NT2/D1 (cell line): ENCODE measurements around the gene BCL2A1.
"Not testable (repeated sequence)": the region's sequence is repeated elsewhere in the genome, so short reads cannot be mapped to it uniquely, and the experiment has no call there.

Experiments
- DNase-seq: peaks from one replicate; pipeline ENCODE4 v3.0.0-alpha.2; 2011; ENCODE audit warnings: low read depth, low spot score
- H3K27me3 ChIP-seq: 2 replicates; pipeline ENCODE4 v1.6.0; 2011; ENCODE audit warnings: mild to moderate bottlenecking; ENCODE audit not compliant: insufficient read length, insufficient read depth
- H3K36me3 ChIP-seq: 2 replicates; pipeline ENCODE4 v1.6.1; 2011; ENCODE audit warnings: mild to moderate bottlenecking, low read length, mixed read lengths; ENCODE audit not compliant: insufficient read depth, insufficient read length
- H3K4me1 ChIP-seq: 2 replicates; pipeline ENCODE4 v1.5.1; 2011; ENCODE audit not compliant: insufficient read depth, insufficient read length
- H3K4me3 ChIP-seq: 2 replicates; pipeline ENCODE4 v1.5.1; 2011; ENCODE audit warnings: low read depth; ENCODE audit not compliant: insufficient read length
- H3K9ac ChIP-seq: 2 replicates; pipeline ENCODE4 v1.6.0; 2011; ENCODE audit warnings: low read depth; ENCODE audit not compliant: insufficient read length
- H3K9me3 ChIP-seq: 2 replicates; pipeline ENCODE4 v1.5.1; 2011; ENCODE audit warnings: mild to moderate bottlenecking, low read length; ENCODE audit not compliant: insufficient read depth
- SUZ12 ChIP-seq: IDR thresholded peaks from 2 replicates; pipeline ENCODE4 v1.6.1; 2011; ENCODE audit not compliant: insufficient read length, insufficient read depth; ENCODE audit errors: extremely low read depth
- YY1 ChIP-seq: IDR thresholded peaks from 2 replicates; pipeline ENCODE4 v1.6.1; 2011; ENCODE audit not compliant: insufficient read length, insufficient read depth
- ZNF274 ChIP-seq: IDR thresholded peaks from 2 replicates; pipeline ENCODE4 v1.6.1; 2011; ENCODE audit warnings: mild to moderate bottlenecking, low read depth, low read length

Gene BCL2A1

GRCh38 chr15:79970624-79971434, at the start of gene BCL2A1:
TSS of gene BCL2A1 (minus strand) at chr15:79971196. CDS start at chr15:79971119, 77 bp downstream.
- TF ChIP-seq ZNF274, result no peak
- Histone ChIP-seq H3K27me3 (no peaks in the 10 kb centered on the region), H3K36me3 (no peaks in the 10 kb centered on the region), H3K4me1 (no peaks in the 10 kb centered on the region), H3K9ac (no peak within 1 kb of the TSS), H3K9me3 (no peaks in the 10 kb centered on the region), H3K4me3 (no peak within 1 kb of the TSS)
- DNase-seq, result no peak

- no peak overlapping the region for H3K4me3 ChIP-seq
- TF ChIP-seq SUZ12, result no peak
- TF ChIP-seq YY1, result no peak
- TF ChIP-seq ZNF274, result no peak
- DNase-seq, result no peak
- H3K9ac ChIP-seq, result no peak overlapping the region
- H3K4me1 ChIP-seq, result no peaks in the 10 kb centered on the region
- H3K36me3 ChIP-seq, result no peaks in the 10 kb centered on the region
- H3K27me3 ChIP-seq, result no peaks in the 10 kb centered on the region
- peaks cover 6% of the 10 kb centered on the region; the same call in 1 of the 2 replicates for H3K9me3 ChIP-seq
These were observed 49.7 kb upstream of the BCL2A1 start for GRCh38 chr15:80020731-80021130.

- H3K9ac ChIP-seq, DNase-seq, H3K9me3 ChIP-seq, H3K36me3 ChIP-seq, H3K4me1 ChIP-seq, H3K27me3 ChIP-seq, H3K4me3 ChIP-seq: not testable (repeated sequence)
These were observed 49.2 kb upstream of the BCL2A1 start for GRCh38 chr15:80020149-80020548.

GRCh38 chr15:80019168-80019745, 48.3 kb upstream of the BCL2A1 start:
- H3K4me1 ChIP-seq, result no peaks in the 10 kb centered on the region
- no peaks in the 10 kb centered on the region for H3K36me3 ChIP-seq
- TF ChIP-seq ZNF274 (no peak), YY1 (no peak), SUZ12 (no peak)
- no peak overlapping the region for H3K4me3 ChIP-seq
- H3K9ac ChIP-seq, result no peak overlapping the region
- H3K9me3 ChIP-seq, result peaks cover 6% of the 10 kb centered on the region; the same call in 1 of the 2 replicates
- no peak for DNase-seq
- no peaks in the 10 kb centered on the region for H3K27me3 ChIP-seq

- not testable (repeated sequence) for DNase-seq, H3K4me1 ChIP-seq, H3K36me3 ChIP-seq, H3K27me3 ChIP-seq, H3K4me3 ChIP-seq, H3K9me3 ChIP-seq, H3K9ac ChIP-seq
These were observed 46.1 kb upstream of the BCL2A1 start for GRCh38 chr15:80017139-80017538.

- not testable (repeated sequence) for H3K9ac ChIP-seq, H3K4me3 ChIP-seq, H3K36me3 ChIP-seq, H3K27me3 ChIP-seq, DNase-seq, H3K4me1 ChIP-seq, H3K9me3 ChIP-seq
These were observed 45.5 kb upstream of the BCL2A1 start for GRCh38 chr15:80016506-80016905.

GRCh38 chr15:80015156-80015555, 44.2 kb upstream of the BCL2A1 start:
- TF ChIP-seq SUZ12, result no peak
- no peak for TF ChIP-seq ZNF274
- no peak for TF ChIP-seq YY1
- Histone ChIP-seq H3K36me3 (no peaks in the 10 kb centered on the region), H3K4me1 (no peaks in the 10 kb centered on the region), H3K9ac (no peak overlapping the region), H3K9me3 (peaks cover 6% of the 10 kb centered on the region; the same call in 1 of the 2 replicates), H3K27me3 (no peaks in the 10 kb centered on the region), H3K4me3 (no peak overlapping the region)
- no peak for DNase-seq

- not testable (repeated sequence) for H3K4me1 ChIP-seq, H3K27me3 ChIP-seq, H3K9ac ChIP-seq, DNase-seq, H3K36me3 ChIP-seq, H3K9me3 ChIP-seq, H3K4me3 ChIP-seq
These were observed 43.2 kb upstream of the BCL2A1 start for GRCh38 chr15:80014186-80014585.
